Activated CD8-positive, alpha-beta memory T cell treated with anti-CD3 and anti-CD28 coated beads, Interleukin-2, amount 50 U/mL, for 1 hour (primary cell): Measurements from ENCODE around the gene BTBD9.

Source experiments
- DNase-seq: peaks from one replicate; pipeline ENCODE4 v3.0.0-alpha.2; 2020; ENCODE audit errors: extremely low read depth

Gene BTBD9

GRCh38 chr6:38244869-38245268, 394.9 kb downstream of the BTBD9 start:
- no peak for DNase-seq

- DNase-seq, result no peak
These were observed 398.4 kb downstream of the BTBD9 start for GRCh38 chr6:38241200-38241871.

- DNase-seq, result no peak
These were observed 399.8 kb downstream of the BTBD9 start for GRCh38 chr6:38239719-38240451.

- no peak for DNase-seq
These were observed 403.1 kb downstream of the BTBD9 start for GRCh38 chr6:38236631-38237030.

GRCh38 chr6:38234934-38235682, 404.6 kb downstream of the BTBD9 start:
- no peak for DNase-seq

- DNase-seq, result no peak
These were observed 405.6 kb downstream of the BTBD9 start for GRCh38 chr6:38234141-38234540.

- no peak for DNase-seq
These were observed 406.5 kb downstream of the BTBD9 start for GRCh38 chr6:38233161-38233791.

GRCh38 chr6:38225766-38226165, 414.0 kb downstream of the BTBD9 start:
- DNase-seq, result no peak

GRCh38 chr6:38221251-38221650, 418.5 kb downstream of the BTBD9 start:
- DNase-seq, result no peak

GRCh38 chr6:38220069-38220723, 419.5 kb downstream of the BTBD9 start:
- DNase-seq, result no peak

GRCh38 chr6:38218235-38218634, 421.5 kb downstream of the BTBD9 start:
- DNase-seq, result no peak

- no peak for DNase-seq
These were observed 423.3 kb downstream of the BTBD9 start for GRCh38 chr6:38216451-38216850.

- no peak for DNase-seq
These were observed 423.9 kb downstream of the BTBD9 start for GRCh38 chr6:38215651-38216311.

- no peak for DNase-seq
These were observed 424.5 kb downstream of the BTBD9 start for GRCh38 chr6:38215225-38215624.

GRCh38 chr6:38214159-38214558, 425.6 kb downstream of the BTBD9 start:
- DNase-seq, result no peak

GRCh38 chr6:38213251-38213658, 426.5 kb downstream of the BTBD9 start:
- DNase-seq, result no peak

GRCh38 chr6:38212579-38212978, 427.1 kb downstream of the BTBD9 start:
- no peak for DNase-seq

GRCh38 chr6:38212116-38212515, 427.6 kb downstream of the BTBD9 start:
- no peak for DNase-seq

GRCh38 chr6:38209371-38210260, 430.1 kb downstream of the BTBD9 start:
- DNase-seq, result no peak

- no peak for DNase-seq
These were observed 431.7 kb downstream of the BTBD9 start for GRCh38 chr6:38208028-38208427.
